GM19452 (cell line): ENCODE data around the gene ATP8A1.
"Not testable (repeated sequence)": the region's sequence is repeated elsewhere in the genome, so short reads cannot be mapped to it uniquely, and the experiment has no call there.

Experiments
- ATAC-seq: cut with Tn5 transposase; IDR thresholded peaks from one replicate; pipeline ENCODE4 v1.9.1; 2021; ENCODE audit not compliant: unreplicated experiment

ATP8A1 gene

DNA sequence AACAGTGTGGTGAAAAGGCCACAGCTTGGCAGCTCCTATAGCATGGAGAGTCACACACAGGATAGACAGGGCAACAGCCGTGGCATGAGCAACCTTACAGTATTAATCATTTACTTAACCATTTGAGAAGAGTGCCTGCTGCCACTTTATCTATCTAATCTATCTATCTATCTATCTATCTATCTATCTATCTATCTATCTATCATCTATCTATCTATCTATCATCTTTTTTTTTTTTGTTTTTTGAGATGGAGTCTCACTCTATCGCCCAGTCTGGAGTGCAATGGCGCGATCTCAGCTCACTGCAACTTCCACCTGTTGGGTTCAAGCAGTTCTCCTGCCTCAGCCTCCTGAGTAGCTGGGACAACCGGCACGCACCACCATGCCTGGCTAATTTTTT, 284.6 kb downstream of the ATP8A1 start:
- not testable (repeated sequence) for ATAC-seq

DNA sequence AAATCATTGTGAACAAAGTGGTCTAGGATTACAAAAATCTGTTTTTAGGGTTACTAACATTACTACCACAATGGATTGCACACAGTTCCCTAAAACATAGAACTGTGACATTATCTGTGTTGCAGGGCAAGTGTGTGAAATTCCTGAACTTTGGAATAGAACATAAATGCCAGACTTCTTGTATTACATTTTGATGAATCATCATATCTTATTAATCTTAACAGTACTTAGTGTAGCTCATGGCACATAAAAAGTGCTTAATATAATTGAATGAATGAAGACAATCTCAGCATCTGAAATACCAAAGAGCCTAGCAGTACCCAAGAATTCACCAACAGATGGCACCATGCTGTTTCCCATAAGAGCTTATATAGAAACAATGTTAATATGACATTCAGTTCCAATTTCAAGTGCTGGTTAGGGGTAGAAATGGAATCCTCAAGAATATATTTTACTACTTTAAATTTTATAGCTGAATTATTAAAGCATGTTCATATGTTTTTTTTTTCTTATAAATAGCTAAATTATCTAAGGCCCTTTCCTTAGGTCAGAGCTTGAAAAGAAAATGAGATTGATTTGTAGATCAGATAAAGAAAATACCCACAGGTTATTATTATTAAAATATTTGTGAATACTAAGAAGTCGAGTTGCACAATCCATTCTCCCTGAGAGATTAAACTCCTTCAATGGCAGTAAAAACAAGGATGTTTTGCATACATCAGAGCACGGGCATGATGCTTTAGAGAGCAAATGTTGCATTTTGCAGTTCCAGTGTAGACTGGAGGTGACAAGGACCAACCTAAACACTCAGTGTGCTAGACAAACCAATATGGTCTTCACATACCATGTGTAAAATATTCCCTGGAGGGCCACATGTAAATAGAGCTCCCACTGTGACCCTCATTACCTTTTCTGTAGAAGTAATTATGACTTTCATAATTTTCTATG, 285.3 kb downstream of the ATP8A1 start:
- ATAC-seq, result no peak

DNA sequence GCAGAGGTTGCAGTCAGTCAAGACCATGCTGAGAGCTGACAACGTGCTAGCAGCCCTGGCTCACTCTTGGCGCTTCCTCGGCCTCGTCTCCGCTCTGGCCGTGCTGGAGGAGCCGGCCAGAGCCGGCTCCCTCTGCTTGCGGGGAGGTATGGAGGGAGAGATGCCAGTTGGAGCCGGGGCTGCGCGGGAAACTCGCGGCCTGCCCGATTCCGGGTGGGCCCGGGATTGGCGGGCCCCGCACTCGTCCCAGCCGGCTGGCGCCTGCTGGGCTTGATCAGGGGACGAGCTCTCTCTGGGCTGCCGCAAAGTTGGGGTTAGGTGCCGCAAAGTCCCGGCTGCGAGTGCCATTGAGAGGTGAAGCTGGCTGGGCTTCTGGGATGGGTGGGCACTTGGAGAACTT, 287.4 kb downstream of the ATP8A1 start:
- ATAC-seq, result no peak

DNA sequence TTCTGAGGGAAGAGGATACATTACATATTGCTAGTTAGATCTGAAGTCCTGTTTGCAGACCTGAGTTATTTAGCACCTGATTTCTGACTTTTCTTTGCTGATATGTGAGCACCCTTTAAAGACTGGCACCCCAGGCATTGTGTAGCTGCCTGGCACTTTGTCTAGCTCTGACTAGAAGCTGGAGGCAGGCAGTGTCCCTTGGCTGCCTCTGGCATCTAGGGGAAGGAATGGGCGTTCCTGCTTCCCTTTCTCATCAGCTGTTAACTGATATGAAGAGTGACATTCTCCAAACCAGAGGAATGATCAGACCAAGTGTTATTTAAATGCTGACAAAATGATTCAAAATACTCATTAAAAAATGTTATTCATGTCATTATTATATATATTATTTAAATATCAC, 289.9 kb downstream of the ATP8A1 start:
- no peak for ATAC-seq

DNA sequence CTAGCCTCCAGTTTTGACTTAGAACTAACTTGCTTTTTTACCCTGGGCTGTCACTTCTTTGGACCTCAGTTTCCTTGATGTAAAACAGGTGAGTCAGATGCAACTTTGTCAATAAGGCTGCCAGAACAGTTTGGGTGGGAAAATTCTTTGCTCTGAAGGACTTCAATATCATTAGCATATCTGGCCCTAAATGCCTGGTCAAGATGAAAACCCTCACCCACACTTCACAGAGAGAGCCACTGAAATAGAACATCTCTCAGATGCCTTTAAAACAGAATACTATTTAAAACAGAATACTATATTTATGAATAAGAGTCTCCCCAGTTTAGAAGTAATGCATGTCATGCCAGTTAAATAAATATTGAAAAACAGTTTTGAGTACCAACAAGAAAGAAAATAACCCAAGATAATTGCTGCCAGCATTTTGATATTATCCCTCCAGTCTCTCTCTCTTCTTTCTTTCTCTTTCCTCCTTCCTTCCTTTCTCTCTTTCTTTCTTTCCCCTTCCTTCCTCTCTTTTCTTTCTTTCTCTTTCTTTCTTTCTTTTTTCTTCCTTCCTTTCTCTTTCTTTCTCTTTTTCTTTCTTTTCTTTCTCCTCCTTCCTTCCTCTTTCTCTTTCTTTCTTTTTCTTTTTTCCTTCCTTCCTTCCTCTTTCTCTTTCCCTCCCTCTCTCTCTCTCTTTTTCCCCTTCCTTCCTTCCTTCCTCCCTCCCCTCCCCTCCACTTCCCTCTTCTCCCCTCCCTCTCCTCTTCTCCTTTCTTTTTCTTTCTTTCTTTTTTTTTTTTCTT, 292.4 kb downstream of the ATP8A1 start:
- ATAC-seq, result no peak

DNA sequence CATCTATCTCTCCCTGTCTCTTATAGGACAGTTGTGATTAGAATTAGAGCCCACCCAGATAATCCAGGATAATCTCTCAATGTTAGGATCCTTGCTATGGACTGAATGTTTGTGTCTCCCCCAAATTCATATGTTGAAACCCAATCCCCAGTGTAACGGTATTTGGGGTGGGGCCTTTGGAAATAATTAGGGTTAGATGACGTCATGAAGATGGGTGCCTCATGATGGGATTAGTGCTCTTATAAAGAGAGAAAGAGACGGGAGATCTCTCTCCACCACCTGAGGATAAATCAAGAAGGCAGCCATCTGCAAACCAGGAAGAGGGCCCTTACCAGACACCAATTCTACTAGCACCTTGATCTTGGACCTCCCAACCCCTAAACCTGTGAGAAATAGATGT, 293.3 kb downstream of the ATP8A1 start:
- ATAC-seq, result no peak

DNA sequence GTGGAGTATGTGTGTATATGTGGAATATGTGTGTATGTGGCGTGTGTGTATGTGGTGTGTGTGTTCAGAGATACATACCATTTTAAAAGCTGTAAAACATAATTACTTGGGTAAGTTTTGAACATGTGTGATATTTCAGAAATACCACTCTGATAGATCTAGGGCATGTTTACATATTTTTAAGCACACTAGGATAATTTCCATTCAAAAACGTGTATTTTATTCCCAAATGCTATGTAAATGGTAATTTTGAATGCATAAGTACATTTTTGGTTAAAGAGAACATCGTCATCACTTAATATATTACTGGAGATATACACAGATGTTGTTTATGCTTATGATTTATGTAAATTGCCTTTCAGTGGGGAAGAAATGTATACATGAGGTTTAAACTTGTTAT, 294.3 kb downstream of the ATP8A1 start:
- ATAC-seq, result no peak

DNA sequence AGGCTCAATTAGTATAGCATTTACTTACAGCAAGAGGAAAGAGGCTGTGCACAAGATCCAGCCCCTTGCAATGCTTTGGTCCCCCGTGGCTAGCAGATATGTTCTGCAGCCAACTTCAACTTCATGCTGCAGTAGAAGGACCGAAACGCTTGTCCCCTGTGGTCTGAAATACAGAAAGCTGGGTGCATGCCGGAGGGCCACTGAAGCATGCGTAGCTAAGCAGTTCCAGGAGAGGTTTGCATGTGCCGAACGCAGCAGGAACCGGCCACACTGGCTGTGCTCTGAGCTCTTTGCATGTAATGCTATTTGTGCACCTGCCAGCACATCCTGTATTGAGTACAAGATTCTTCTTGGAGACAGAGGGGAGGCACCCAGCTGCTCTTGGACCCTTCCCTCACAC, 295.4 kb downstream of the ATP8A1 start:
- no peak for ATAC-seq

DNA sequence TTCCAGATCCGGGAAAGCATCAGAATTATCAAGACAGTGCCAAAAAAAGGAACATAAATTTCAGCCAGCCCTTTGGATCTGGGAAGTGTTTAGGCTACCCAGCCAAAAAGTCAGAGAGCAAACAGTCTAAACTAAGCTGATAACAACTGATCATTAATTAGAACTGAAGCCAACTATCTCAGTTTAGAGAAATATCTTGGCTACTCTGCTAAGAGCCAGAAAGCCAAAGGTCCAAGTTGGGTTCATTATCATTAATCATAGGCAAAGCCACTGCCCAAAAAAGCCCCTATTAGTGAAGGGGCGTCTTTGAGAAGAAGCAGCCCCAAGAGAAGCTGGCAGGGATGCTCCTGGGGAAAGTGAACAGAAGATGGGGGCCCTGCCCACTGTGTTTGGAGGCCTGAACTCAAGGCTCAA, 296.6 kb downstream of the ATP8A1 start:
- no peak for ATAC-seq

DNA sequence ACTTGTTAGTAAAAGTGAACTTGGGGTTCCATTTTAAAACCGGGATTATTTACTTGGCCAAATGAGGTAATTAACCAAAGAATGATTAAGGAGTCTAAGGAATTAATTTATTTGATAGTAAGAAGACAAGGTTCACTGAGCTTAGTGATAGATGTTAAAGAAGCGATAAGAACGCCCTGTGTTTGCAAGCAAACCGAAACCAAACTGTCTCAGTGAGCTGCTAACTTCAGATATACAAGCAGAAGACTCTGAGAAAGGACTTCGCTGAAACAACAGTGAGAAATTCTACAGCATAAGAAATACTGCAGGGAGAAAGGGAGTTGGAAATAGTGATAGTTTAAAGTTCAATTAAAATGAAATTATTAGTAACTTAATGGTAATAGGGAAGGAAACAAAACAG, 297.2 kb downstream of the ATP8A1 start:
- ATAC-seq, result no peak
